WI38 (cell line): ENCODE measurements around the gene MYRIP.

Experiments
- H3K4me3 ChIP-seq: 2 replicates; pipeline ENCODE4 v1.5.1; 2011; ENCODE audit warnings: low read depth, mild to moderate bottlenecking, control low read depth, low read length
- TF ChIP-seq, protein P1 (sequence below): IDR thresholded peaks from 2 replicates; pipeline ENCODE4 v1.5.1; 2012; ENCODE audit warnings: low read depth, mild to moderate bottlenecking, control low read depth, low read length

The MYRIP gene

DNA sequence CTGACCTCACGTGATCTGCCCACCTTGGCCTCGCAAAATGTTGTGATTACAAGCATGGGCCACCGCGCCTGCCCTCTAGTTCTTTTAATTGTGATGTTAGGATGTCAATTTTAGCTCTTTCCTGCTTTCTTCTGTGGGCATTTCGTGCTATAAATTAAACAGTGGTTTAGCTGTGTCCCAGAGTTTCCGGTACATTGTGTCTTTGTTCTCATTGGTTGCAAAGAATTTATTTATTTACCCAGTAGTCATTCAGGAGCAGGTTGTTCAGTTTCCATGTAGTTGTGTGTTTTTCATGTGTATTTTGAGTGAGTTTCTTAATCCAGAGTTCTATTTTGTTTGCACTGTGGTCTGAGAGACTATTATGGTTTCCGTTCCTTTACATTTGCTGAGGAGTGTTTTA lies 30.1 kb downstream of the MYRIP start:
- TF ChIP-seq, protein P1, sequence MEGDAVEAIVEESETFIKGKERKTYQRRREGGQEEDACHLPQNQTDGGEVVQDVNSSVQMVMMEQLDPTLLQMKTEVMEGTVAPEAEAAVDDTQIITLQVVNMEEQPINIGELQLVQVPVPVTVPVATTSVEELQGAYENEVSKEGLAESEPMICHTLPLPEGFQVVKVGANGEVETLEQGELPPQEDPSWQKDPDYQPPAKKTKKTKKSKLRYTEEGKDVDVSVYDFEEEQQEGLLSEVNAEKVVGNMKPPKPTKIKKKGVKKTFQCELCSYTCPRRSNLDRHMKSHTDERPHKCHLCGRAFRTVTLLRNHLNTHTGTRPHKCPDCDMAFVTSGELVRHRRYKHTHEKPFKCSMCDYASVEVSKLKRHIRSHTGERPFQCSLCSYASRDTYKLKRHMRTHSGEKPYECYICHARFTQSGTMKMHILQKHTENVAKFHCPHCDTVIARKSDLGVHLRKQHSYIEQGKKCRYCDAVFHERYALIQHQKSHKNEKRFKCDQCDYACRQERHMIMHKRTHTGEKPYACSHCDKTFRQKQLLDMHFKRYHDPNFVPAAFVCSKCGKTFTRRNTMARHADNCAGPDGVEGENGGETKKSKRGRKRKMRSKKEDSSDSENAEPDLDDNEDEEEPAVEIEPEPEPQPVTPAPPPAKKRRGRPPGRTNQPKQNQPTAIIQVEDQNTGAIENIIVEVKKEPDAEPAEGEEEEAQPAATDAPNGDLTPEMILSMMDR = no peak
- no peak overlapping the region for H3K4me3 ChIP-seq

DNA sequence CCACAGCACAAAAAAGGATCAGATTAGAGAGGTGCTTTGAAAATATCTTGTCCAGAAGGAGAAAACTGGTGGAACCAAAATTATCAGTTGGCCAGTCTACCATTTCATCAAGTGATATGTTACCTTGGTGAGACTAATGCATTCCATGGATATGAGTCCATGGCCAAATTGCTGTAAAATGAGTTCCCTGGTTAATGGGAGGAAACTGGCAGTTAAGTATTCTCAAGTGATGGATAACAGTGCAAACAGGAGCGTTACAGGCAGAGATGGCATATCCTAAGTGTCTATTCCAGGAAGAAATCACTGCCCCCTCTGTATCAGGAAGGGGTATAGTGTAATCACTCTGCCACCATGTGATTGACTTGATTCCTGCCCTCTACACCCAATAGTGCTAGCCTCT lies 34.0 kb downstream of the MYRIP start:
- TF ChIP-seq, protein P1 = no peak
- no peak overlapping the region for H3K4me3 ChIP-seq

DNA sequence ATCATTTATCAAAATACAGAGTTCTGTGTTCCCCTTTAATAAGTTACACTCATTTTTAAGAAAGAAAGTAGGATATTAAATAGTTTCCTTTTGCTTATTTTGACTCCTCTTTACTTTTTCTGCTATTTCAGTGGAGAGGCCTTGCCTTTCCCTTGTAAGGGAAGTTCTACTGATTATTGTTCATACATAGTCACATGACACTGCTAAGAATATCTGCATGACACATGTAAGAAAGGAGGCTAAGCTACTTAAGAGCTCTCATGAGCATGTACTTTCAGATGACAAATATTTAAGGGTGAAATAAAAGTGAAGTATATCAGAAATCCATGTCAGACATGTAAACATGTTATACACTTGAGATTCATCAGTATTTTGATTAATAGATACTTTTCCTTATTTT lies 39.0 kb downstream of the MYRIP start:
- TF ChIP-seq, protein P1 = no peak
- no peak overlapping the region for H3K4me3 ChIP-seq

DNA sequence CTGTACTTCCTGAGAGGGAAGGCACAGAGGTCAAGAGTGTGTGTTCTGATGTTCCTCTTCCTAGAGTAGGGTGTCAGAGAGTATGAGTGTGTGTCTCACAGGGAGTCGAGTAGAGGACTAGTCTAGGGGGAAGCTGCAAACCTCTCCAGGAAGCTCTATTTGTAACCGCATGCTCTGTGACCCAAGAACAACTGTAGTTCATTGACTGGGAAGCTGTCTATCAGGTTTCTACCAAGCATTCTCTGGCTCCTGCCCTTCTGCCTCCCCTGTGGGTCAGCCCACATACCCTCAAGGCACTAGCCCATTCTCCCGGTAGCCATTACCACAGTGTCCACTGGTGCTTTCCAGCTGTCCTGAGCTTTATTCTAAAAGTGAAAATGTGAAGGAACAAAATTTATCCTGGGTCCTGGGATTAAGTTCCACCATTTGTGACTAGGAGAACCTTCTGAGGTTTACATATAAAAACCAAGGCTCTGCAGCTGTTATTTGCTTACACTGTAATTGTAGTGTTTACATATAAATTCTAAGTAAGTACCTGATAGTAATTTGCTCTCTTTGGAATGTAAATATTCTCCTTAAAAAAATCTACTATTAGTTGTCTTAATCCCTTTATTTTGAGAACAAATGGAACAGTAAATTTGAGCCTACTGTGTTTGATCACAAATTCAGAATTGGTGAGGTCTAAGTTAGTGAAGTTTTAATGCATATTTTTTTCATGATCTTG lies 40.7 kb downstream of the MYRIP start:
- TF ChIP-seq, protein P1 = no peak
- H3K4me3 ChIP-seq = no peak overlapping the region

DNA sequence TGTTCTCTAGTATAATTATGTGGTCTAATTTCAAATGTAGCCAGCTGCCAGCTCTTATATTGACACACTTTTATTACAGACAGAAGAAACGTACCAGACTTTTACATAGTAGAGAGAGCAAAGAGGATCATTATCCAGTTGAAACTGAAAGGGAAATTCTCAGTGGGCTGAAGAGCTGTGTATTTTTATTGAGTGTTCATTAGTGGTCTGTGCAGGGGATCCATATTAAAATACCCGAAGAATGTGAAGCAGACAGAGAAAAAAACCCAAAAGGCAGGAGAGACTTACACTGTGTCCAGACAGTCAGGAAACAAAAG lies 41.3 kb downstream of the MYRIP start:
- TF ChIP-seq, protein P1 = no peak
- H3K4me3 ChIP-seq = no peak overlapping the region

DNA sequence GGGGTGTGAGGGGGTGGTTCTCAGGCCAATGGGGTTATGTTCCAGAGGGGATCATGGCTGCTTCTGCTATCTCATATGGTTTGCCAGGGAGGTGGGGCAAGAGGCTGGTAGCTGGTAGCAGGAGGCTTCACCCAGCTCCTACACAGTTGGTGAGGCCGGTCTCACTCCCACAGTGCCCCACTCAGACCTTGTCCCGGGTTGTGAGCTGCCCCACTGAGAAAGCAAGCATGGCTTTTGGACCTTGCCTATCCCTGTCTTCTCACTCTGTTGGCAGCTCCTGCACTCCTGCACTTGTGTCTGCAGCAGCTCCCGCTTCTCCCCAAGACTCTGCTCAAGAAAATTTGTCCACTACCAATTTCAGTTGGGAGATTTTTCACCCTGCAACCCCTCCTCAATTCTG lies 46.1 kb downstream of the MYRIP start:
- TF ChIP-seq, protein P1 = no peak
- no peak overlapping the region for H3K4me3 ChIP-seq

DNA sequence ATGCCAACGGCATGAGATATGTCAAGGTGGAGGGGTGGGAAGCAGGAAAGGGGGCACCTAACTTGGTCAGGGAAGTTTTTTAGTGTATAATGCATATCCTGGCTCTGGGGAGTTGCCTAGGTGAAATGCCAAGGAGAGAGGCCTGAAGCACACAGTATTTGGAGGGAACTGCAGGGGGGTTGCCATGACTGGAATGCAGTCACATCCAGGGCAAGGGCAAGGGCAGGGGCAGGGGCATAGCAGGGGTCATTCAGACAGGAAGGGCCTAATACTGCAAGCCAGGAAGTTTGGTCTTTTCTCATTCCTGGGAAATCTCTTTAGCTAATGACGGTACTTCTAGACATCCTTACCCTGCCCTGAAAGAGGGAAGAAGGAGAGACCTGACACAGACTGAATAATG lies 60.5 kb downstream of the MYRIP start:
- H3K4me3 ChIP-seq = no peak overlapping the region

More for the DNA sequence above, 60.5 kb downstream of the MYRIP start:
- TF ChIP-seq, protein P1 = no peak
